Astrocyte of the spinal cord (primary cell): ENCODE data around the gene DISC1.

Source experiments
- DNase-seq: peaks from one replicate; pipeline ENCODE4 v3.0.0; 2011; ENCODE audit warnings: low read depth, low spot score
- H3K4me3 ChIP-seq: 2 replicates; pipeline ENCODE4 v1.5.1; 2011; ENCODE audit warnings: low read depth, mild to moderate bottlenecking, low read length, moderate library complexity
- in situ Hi-C: cut with HindIII; loops from 2 replicates; pipeline ENCODE4 v1.10.0; 2017; ENCODE audit warnings: low sequenced_read_pairs
- TF ChIP-seq, protein P1 (sequence below): IDR thresholded peaks from 2 replicates; pipeline ENCODE4 v1.5.1; 2012; ENCODE audit warnings: low read depth, mild to moderate bottlenecking, low read length, inconsistent platforms

The DISC1 gene

DNA sequence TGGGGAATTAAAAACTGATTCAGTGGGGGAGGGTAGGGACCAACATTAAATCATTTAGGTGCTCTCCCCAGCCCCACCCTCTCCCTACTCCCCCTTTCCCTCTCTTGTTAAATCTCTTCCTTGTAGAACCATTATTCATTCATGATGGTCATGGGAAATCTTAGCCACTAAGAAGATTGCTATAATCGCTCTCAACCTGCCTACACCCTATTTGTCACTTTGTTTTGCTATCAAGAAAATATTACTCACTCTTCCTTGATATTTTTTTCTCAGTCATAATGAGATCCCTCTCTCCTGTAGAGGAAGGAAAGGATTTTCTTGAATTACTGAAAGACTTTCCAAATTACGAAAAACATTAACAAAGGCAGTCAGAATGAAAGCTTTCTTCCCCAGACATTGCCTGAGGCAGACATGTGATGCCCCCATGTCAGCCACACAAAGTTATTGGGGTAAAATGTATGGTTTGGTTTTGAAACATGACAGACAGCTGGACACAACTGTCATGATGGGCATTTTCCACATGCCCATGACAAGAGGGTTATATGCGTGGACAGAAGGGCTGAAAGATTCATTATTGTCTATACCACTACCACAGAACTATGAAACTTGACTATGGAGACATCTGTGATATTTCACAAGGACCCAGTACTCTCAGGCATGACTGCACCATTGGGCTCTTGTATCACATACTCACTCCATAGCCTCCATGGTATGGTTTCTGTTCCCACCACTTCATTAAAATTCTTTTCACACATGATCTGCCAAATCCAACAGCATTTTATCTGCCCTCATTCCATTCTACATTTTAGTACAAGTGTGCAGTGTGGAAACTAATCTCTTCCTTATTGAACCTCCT is 420.1 kb downstream of the DISC1 start:
- in situ Hi-C loops = no loop called here
- TF ChIP-seq, protein P1, sequence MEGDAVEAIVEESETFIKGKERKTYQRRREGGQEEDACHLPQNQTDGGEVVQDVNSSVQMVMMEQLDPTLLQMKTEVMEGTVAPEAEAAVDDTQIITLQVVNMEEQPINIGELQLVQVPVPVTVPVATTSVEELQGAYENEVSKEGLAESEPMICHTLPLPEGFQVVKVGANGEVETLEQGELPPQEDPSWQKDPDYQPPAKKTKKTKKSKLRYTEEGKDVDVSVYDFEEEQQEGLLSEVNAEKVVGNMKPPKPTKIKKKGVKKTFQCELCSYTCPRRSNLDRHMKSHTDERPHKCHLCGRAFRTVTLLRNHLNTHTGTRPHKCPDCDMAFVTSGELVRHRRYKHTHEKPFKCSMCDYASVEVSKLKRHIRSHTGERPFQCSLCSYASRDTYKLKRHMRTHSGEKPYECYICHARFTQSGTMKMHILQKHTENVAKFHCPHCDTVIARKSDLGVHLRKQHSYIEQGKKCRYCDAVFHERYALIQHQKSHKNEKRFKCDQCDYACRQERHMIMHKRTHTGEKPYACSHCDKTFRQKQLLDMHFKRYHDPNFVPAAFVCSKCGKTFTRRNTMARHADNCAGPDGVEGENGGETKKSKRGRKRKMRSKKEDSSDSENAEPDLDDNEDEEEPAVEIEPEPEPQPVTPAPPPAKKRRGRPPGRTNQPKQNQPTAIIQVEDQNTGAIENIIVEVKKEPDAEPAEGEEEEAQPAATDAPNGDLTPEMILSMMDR = no peak
- DNase-seq = no peak
- no peak overlapping the region for H3K4me3 ChIP-seq

DNA sequence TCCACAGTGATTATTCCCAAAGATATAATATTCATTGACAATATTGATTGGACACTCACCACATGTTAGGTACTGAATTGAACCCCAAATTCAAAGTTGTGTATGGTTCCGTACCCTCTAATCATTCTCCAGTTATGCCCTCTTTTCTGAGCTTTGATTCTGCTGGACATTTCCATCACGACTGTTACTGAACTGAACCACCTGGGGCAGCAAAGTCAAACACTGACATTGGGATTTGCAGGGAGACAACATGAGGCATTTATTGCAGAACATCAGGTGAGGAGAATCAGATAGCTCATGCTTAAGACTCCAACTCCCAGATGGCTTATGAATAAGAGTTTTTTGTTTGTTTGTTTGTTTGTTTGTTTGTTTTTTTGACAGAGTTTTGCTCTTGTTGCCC is 420.9 kb downstream of the DISC1 start:
- no peak overlapping the region for H3K4me3 ChIP-seq
- in situ Hi-C loops = no loop called here

DNA sequence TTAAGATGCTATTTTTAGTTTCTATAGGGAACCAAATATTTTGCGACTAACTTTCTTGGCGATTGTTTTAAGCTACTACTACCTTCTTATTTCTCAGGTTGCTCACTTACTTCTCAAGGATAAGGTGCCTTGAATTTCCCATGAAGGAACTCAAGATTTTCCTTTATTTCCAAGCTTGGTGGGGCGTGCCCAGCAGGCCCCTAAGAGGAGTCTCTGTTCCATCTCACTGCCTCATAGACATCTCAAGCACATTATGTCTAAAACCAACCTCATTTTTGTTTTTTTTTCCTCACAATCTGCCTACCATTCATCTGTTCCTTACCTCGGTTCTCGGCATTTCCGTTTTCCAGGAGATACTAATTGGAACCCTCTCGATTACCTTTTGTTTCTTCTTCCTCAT is 421.9 kb downstream of the DISC1 start:
- no peak overlapping the region for H3K4me3 ChIP-seq
- in situ Hi-C loops = no loop called here
- DNase-seq = no peak
- TF ChIP-seq, protein P1 = no peak

More for the DNA sequence above, 420.9 kb downstream of the DISC1 start:
- TF ChIP-seq, protein P1 = no peak
- DNase-seq = no peak

DNA sequence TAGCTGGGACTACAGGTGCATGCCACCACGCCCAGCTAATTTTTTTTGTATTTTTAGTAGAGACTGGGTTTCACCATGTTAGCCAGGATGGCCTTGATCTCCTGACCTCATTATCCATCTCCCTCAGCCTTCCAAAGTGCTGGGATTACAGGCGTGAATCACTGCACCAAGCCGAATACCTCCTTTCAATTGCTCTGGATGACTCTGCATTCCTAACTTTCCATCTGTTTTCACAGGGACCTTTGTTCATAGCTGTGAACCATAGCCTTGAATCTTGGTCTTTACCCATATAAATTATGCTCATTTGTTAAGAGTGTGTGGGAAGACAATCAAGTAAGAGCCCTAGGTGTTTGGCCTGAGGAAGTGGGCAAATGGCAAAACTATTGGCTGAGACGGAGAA is 422.7 kb downstream of the DISC1 start:
- DNase-seq = no peak
- TF ChIP-seq, protein P1 = no peak
- H3K4me3 ChIP-seq = no peak overlapping the region
- in situ Hi-C loops = no loop called here

DNA sequence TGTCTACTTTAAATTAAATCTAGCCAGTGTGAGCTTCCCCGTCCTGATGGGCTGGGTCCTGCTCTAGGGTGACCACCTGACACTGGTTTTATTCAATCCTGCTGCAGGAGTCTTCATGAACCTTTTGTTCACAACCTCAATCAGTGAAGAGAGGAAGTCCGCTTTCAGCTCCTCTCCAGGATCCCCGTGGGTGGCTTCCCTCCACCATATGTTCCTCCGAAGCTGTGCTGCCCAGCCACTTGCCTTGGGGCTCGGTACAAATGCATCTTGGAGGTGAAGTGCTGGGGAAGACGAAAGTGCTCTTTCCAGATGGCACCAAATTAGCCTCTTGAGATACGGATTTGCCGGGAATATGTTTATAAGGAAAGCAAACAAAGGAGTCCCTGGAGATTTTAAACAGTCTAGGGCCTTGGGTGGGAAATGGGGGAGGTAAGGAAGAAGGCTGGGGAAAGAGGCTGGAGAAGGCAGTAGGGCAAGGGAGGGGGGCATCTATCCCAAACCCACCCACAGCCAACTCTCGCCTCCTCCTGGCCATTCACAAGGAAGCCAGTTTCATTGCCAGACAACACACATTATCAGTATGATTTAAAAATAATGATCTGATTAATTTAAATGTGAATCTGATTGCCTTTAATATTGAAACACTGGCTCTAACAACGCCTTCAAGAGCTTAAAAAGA is 430.8 kb downstream of the DISC1 start:
- DNase-seq = no peak
- in situ Hi-C loops = no loop called here
- H3K4me3 ChIP-seq = no peak overlapping the region
- TF ChIP-seq, protein P1 = no peak

DNA sequence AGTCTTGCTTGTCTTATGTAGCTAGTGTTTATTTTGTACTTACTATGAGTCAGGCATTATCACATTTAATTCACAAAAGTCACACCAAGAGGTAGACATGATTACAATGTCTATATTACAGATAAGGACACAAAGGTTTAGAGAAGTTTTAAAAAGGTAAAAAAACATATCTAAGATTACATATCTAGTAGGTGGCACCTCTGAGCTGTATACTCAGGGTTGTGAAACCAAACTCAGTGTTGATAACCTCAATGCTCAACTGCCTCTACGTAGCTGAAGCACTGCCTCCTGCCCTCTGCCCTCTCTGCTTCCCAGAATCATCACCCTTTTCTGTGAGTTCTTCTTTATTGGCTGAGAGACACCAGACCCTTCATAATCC is 431.3 kb downstream of the DISC1 start:
- H3K4me3 ChIP-seq = no peak overlapping the region
- DNase-seq = no peak
- in situ Hi-C loops = no loop called here
- TF ChIP-seq, protein P1 = no peak
